Choroid plexus epithelial cell (primary cell): ENCODE results near the gene GFER.

ENCODE experiments used
- DNase-seq: peaks from one replicate; pipeline ENCODE4 v3.0.0-alpha.2; 2010; ENCODE audit warnings: low read depth
- H3K4me3 ChIP-seq: 2 replicates; pipeline ENCODE4 v1.5.1; 2011; ENCODE audit warnings: low read depth, mild to moderate bottlenecking, control low read depth, low read length, moderate library complexity
- CTCF ChIP-seq: conservative IDR thresholded peaks from 2 replicates; pipeline ENCODE4 v1.5.1; 2011; ENCODE audit warnings: low read depth, mild to moderate bottlenecking, control low read depth, inconsistent platforms, low read length, moderate library complexity

Gene GFER

GRCh38 chr16:2002406-2003230 lies 18.6 kb downstream of the GFER start:
- H3K4me3 ChIP-seq = no peak overlapping the region
- DNase-seq = no peak
- no peak for TF ChIP-seq CTCF

GRCh38 chr16:2003231-2003826 lies 19.3 kb downstream of the GFER start:
- no peak for TF ChIP-seq CTCF
- H3K4me3 ChIP-seq = no peak overlapping the region
- no peak for DNase-seq

- peak overlapping the region; percentile 29 for H3K4me3 ChIP-seq
- DNase-seq = peak; percentile 85
- TF ChIP-seq CTCF = peak; percentile 90
Measured at GRCh38 chr16:2003827-2004641, 20.0 kb downstream of the GFER start.

GRCh38 chr16:2004795-2005517 lies 21.0 kb downstream of the GFER start:
- DNase-seq = no peak
- H3K4me3 ChIP-seq = no peak overlapping the region

GRCh38 chr16:2005646-2006045 lies 21.7 kb downstream of the GFER start:
- DNase-seq = no peak
- no peak for TF ChIP-seq CTCF
- H3K4me3 ChIP-seq = no peak overlapping the region

More at GRCh38 chr16:2004795-2005517, 21.0 kb downstream of the GFER start:
- TF ChIP-seq CTCF = no peak

GRCh38 chr16:2006317-2006716 lies 22.3 kb downstream of the GFER start:
- no peak overlapping the region for H3K4me3 ChIP-seq
- no peak for DNase-seq
- TF ChIP-seq CTCF = no peak
